Measurements from ENCODE around the gene DLG5.
A peak's percentile ranks its signal among the peaks of the same experiment; 100 is the strongest.

Gene DLG5

DNA sequence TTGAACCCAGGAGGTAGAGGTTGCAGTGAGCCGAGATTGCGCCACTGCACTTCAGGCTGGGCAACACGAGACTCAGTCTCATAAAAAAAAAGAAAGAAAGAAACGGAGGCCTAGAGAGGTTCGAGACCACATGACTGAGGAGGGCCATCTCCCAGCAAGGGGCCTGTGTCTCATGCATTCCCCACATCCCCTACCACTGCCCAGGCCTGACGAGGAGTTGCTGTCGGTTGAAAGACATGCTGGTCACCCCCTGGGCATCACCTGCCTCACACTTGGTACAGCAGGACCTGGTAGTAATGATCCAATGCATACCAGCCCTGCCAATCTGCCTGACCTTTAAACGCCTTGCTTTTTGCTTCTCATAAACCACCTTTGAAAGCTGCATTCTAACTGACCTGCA is 85.9 kb downstream of the DLG5 start:
- DNase-seq (ENCODE audit: low read depth, low spot score): no peak
- Histone ChIP-seq H3K36me3 (ENCODE audit: insufficient read depth, insufficient read length, low read length) (peaks cover 54% of the 10 kb centered on the region), H3K27me3 (ENCODE audit: insufficient read depth, insufficient read length) (no peaks in the 10 kb centered on the region), H3K9ac (ENCODE audit: insufficient read length, low read depth) (no peak overlapping the region), H3K4me3 (ENCODE audit: insufficient read length, low read depth) (no peak overlapping the region), H3K4me1 (ENCODE audit: insufficient read depth, insufficient read length) (peaks cover 12% of the 10 kb centered on the region), H3K9me3 (ENCODE audit: insufficient read depth, low read length) (no peaks in the 10 kb centered on the region)
- no peak for TF ChIP-seq YY1 (IDR thresholded peaks at IDR 0.05; ENCODE audit: insufficient read depth, insufficient read length)
- no peak for TF ChIP-seq ZNF274 (IDR thresholded peaks at IDR 0.05; ENCODE audit: low read depth, low read length)
- no peak for TF ChIP-seq SUZ12 (IDR thresholded peaks at IDR 0.05; ENCODE audit: extremely low read depth, insufficient read depth, insufficient read length)

DNA sequence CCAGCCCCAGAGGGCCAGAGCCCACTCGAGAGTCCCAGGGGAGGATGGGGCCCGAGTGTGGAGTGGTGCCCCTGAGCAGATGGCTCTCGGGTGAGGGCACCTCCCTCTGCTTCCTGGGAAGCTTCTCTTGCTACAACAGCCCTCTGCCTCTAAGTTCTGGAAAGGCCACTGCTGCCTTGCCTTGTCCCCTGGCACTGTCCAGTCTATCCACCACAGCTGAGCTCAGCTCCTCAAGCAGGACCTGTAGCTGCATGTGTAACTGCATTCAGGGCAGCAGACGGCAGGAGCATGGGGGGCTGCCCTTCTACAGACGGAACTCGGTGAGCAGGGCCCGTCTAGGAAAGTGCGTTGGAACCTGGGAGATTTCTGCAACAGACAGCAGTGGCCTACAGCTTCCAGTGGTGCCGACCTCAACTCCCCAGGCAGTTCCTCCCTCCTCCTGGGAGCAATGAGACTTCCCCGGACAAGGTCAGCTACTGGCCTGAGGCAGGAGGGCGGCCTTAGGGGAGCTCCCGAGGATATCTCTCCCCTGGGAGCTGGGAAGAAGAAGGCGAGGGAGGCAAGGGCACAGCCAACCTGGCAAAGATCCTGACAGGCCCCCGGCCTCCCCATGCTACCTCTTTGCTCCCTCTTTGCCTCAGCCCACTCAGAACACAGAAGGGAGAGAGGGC is 88.5 kb downstream of the DLG5 start:
- H3K4me3 ChIP-seq (ENCODE audit: insufficient read length, low read depth): no peak overlapping the region
- H3K9me3 ChIP-seq (ENCODE audit: insufficient read depth, low read length): no peaks in the 10 kb centered on the region
- H3K27me3 ChIP-seq (ENCODE audit: insufficient read depth, insufficient read length): no peaks in the 10 kb centered on the region
- TF ChIP-seq SUZ12 (IDR thresholded peaks at IDR 0.05; ENCODE audit: extremely low read depth, insufficient read depth, insufficient read length): no peak
- no peak for TF ChIP-seq YY1 (IDR thresholded peaks at IDR 0.05; ENCODE audit: insufficient read depth, insufficient read length)
- TF ChIP-seq ZNF274 (IDR thresholded peaks at IDR 0.05; ENCODE audit: low read depth, low read length): no peak
- H3K36me3 ChIP-seq (ENCODE audit: insufficient read depth, insufficient read length, low read length): peaks cover 68% of the 10 kb centered on the region
- H3K9ac ChIP-seq (ENCODE audit: insufficient read length, low read depth): peak overlapping the region; percentile 8
- no peak for DNase-seq (ENCODE audit: low read depth, low spot score)
- peaks cover 14% of the 10 kb centered on the region for H3K4me1 ChIP-seq (ENCODE audit: insufficient read depth, insufficient read length)

DNA sequence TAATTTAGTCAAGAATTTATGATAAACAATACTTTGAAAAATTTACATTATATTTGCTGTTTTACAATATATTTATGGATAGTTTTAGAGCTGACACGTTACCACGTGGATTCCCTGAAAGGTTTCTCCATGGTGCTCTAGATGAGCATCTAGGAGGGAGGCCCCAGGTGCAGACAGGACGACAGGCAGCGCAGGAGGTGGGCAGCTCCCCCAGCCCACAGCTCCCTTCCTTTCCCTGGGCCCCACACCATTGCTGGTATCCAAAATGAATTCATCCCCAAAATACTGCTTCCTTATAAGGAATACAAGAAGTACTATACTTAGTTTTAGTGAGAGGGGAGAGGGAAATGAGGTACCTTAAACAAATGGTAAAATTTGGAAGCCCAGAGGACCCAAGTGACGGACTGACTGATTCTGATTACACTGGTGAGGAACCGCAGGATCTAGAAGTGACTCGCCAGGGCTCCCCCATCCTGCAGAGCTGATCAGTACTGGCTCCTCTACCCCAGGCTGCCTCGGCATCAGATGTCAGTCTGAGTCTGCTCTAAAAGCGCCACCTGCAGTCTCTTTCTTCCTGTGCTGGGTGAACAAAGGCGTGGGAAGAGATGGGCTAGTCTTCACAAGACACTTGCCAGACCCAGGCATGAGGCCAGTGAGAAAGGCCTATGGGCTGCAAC is 89.2 kb downstream of the DLG5 start:
- no peaks in the 10 kb centered on the region for H3K9me3 ChIP-seq (ENCODE audit: insufficient read depth, low read length)
- no peak for TF ChIP-seq ZNF274 (IDR thresholded peaks at IDR 0.05; ENCODE audit: low read depth, low read length)
- TF ChIP-seq SUZ12 (IDR thresholded peaks at IDR 0.05; ENCODE audit: extremely low read depth, insufficient read depth, insufficient read length): no peak
- TF ChIP-seq YY1 (IDR thresholded peaks at IDR 0.05; ENCODE audit: insufficient read depth, insufficient read length): no peak
- DNase-seq (ENCODE audit: low read depth, low spot score): peak; percentile 71
- peaks cover 14% of the 10 kb centered on the region for H3K4me1 ChIP-seq (ENCODE audit: insufficient read depth, insufficient read length)
- H3K36me3 ChIP-seq (ENCODE audit: insufficient read depth, insufficient read length, low read length): peaks cover 68% of the 10 kb centered on the region
- H3K9ac ChIP-seq (ENCODE audit: insufficient read length, low read depth): no peak overlapping the region
- no peaks in the 10 kb centered on the region for H3K27me3 ChIP-seq (ENCODE audit: insufficient read depth, insufficient read length)
- H3K4me3 ChIP-seq (ENCODE audit: insufficient read length, low read depth): no peak overlapping the region

DNA sequence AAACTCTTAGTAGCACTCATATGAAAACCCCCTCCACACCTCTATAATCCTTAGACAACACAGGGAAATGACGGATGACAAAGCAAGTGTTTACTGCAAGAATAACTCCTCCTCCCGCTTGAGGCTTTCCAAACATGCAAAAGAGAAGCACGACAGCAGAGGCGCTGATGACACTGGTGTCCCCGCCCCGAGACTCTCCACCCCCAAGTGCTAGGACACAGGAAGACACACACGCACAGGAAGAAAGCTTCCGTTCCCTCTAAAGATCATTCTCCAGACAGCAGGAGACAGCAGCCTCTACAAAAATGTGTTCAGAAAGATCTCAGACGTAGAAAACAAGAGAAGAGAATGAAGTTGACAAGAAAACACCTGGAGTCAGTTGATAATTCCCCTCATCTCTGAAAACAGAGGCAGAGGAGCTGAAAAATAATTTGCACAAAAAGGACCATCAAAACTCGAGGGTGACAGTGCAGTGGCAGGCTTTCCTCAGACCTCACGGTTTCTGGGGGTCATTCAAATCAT is 90.2 kb downstream of the DLG5 start:
- TF ChIP-seq YY1 (IDR thresholded peaks at IDR 0.05; ENCODE audit: insufficient read depth, insufficient read length): no peak
- no peak for TF ChIP-seq ZNF274 (IDR thresholded peaks at IDR 0.05; ENCODE audit: low read depth, low read length)
- TF ChIP-seq SUZ12 (IDR thresholded peaks at IDR 0.05; ENCODE audit: extremely low read depth, insufficient read depth, insufficient read length): no peak
- H3K27me3 ChIP-seq (ENCODE audit: insufficient read depth, insufficient read length): no peaks in the 10 kb centered on the region
- peaks cover 65% of the 10 kb centered on the region for H3K36me3 ChIP-seq (ENCODE audit: insufficient read depth, insufficient read length, low read length)
- no peak overlapping the region for H3K4me3 ChIP-seq (ENCODE audit: insufficient read length, low read depth)
- H3K9ac ChIP-seq (ENCODE audit: insufficient read length, low read depth): no peak overlapping the region
- no peak for DNase-seq (ENCODE audit: low read depth, low spot score)
- no peaks in the 10 kb centered on the region for H3K9me3 ChIP-seq (ENCODE audit: insufficient read depth, low read length)
- peaks cover 13% of the 10 kb centered on the region for H3K4me1 ChIP-seq (ENCODE audit: insufficient read depth, insufficient read length)

DNA sequence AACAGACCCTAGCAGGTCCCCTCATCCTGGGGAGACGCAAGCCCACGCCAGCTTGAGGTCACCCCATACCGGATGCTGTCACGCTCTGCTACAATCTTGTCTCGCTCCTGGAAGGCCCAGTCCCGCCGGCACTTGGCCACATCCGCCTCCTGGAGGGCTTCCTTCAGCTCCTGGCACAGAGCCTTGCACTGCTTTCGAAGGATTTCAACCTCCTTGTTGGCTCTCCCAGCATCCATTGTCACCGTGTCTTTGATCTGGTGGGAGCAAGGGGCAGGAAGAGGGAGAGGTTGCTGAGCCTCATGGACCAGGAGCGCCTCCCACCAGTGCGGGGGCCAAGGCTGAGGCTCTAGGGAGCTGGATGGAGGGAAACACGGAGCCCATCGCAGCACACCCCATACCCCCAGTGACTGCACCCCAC is 90.9 kb downstream of the DLG5 start:
- H3K9me3 ChIP-seq (ENCODE audit: insufficient read depth, low read length): no peaks in the 10 kb centered on the region
- H3K4me1 ChIP-seq (ENCODE audit: insufficient read depth, insufficient read length): peaks cover 12% of the 10 kb centered on the region
- TF ChIP-seq SUZ12 (IDR thresholded peaks at IDR 0.05; ENCODE audit: extremely low read depth, insufficient read depth, insufficient read length): no peak
- TF ChIP-seq ZNF274 (IDR thresholded peaks at IDR 0.05; ENCODE audit: low read depth, low read length): no peak
- no peak for TF ChIP-seq YY1 (IDR thresholded peaks at IDR 0.05; ENCODE audit: insufficient read depth, insufficient read length)
- H3K36me3 ChIP-seq (ENCODE audit: insufficient read depth, insufficient read length, low read length): peaks cover 62% of the 10 kb centered on the region
- DNase-seq (ENCODE audit: low read depth, low spot score): no peak
- H3K9ac ChIP-seq (ENCODE audit: insufficient read length, low read depth): no peak overlapping the region
- no peak overlapping the region for H3K4me3 ChIP-seq (ENCODE audit: insufficient read length, low read depth)
- no peaks in the 10 kb centered on the region for H3K27me3 ChIP-seq (ENCODE audit: insufficient read depth, insufficient read length)

DNA sequence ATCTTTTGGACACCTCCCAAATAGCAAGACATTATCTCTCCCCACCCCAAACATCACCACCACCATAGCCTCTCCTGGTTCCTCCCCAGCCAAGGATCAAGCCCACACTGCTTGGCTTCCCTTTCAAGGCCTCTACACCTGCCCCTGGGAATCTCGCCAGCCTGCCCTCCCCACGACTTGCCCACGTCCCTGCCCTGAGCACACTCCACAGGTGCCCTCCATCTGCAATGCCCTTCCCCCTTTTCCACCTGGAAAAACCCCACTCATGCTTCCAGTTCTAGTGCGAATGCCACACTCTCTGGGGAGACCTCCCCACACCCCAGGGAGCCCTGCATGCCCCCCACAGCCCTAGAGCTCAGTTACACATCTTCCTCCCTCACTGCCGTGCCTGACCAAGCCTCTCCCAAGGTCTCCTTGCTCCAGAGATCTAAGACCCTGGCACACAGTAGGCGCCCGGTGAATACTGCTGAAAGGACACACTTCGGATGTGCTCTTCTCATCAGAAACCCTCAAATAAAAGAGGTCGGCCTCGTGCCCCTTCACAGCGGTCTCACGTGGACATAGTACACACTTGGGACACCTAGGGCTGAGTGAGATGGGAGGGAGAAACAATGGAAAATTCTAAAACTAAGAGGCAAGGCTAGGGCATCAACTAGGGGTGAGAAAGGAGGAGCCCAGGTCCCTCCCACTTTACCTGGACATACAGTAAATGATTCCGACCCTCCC is 91.4 kb downstream of the DLG5 start:
- H3K4me1 ChIP-seq (ENCODE audit: insufficient read depth, insufficient read length): peaks cover 12% of the 10 kb centered on the region
- no peaks in the 10 kb centered on the region for H3K9me3 ChIP-seq (ENCODE audit: insufficient read depth, low read length)
- no peak for DNase-seq (ENCODE audit: low read depth, low spot score)
- TF ChIP-seq SUZ12 (IDR thresholded peaks at IDR 0.05; ENCODE audit: extremely low read depth, insufficient read depth, insufficient read length): no peak
- TF ChIP-seq ZNF274 (IDR thresholded peaks at IDR 0.05; ENCODE audit: low read depth, low read length): no peak
- no peak for TF ChIP-seq YY1 (IDR thresholded peaks at IDR 0.05; ENCODE audit: insufficient read depth, insufficient read length)
- H3K27me3 ChIP-seq (ENCODE audit: insufficient read depth, insufficient read length): no peaks in the 10 kb centered on the region
- no peak overlapping the region for H3K4me3 ChIP-seq (ENCODE audit: insufficient read length, low read depth)
- peaks cover 66% of the 10 kb centered on the region for H3K36me3 ChIP-seq (ENCODE audit: insufficient read depth, insufficient read length, low read length)
- H3K9ac ChIP-seq (ENCODE audit: insufficient read length, low read depth): no peak overlapping the region

DNA sequence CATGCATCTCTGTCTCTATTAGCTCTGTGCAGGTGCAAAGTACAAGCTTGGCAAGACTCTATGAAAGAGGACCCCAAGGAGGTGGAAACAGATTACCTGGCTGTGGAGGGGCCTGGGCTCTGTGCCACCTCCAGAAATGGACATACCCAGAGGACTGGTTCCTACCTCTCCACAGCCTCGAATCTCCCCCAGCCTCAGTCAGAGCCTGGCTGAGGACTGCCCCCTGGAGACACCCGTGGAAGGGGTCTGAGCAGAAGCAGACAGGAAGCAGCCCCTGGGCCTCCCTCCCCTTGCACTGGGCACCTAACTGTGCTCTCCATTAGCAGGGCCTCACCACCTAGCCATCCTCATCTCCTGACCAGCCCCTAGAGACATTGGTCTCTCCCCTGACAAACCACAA is 92.0 kb downstream of the DLG5 start:
- TF ChIP-seq SUZ12 (IDR thresholded peaks at IDR 0.05; ENCODE audit: extremely low read depth, insufficient read depth, insufficient read length) (no peak), ZNF274 (IDR thresholded peaks at IDR 0.05; ENCODE audit: low read depth, low read length) (no peak), YY1 (IDR thresholded peaks at IDR 0.05; ENCODE audit: insufficient read depth, insufficient read length) (no peak)
- H3K9ac ChIP-seq (ENCODE audit: insufficient read length, low read depth): no peak overlapping the region
- DNase-seq (ENCODE audit: low read depth, low spot score): no peak
- peaks cover 12% of the 10 kb centered on the region for H3K4me1 ChIP-seq (ENCODE audit: insufficient read depth, insufficient read length)
- H3K9me3 ChIP-seq (ENCODE audit: insufficient read depth, low read length): no peaks in the 10 kb centered on the region
- peaks cover 68% of the 10 kb centered on the region for H3K36me3 ChIP-seq (ENCODE audit: insufficient read depth, insufficient read length, low read length)
- H3K4me3 ChIP-seq (ENCODE audit: insufficient read length, low read depth): no peak overlapping the region
- no peaks in the 10 kb centered on the region for H3K27me3 ChIP-seq (ENCODE audit: insufficient read depth, insufficient read length)
